HG03575 (cell line): ENCODE results near the gene MISP3.
A peak's percentile ranks its signal among the peaks of the same experiment; 100 is the strongest.

Source experiments
- ATAC-seq: cut with Tn5 transposase; IDR thresholded peaks from one replicate; pipeline ENCODE4 v1.9.1; 2021; ENCODE audit not compliant: unreplicated experiment, insufficient number of reproducible peaks, low FRiP score; ENCODE audit errors: extremely low read depth

The MISP3 gene

GRCh38 chr19:14073261-14073924 lies 807 bp downstream of the MISP3 start:
- no peak for ATAC-seq

DNA sequence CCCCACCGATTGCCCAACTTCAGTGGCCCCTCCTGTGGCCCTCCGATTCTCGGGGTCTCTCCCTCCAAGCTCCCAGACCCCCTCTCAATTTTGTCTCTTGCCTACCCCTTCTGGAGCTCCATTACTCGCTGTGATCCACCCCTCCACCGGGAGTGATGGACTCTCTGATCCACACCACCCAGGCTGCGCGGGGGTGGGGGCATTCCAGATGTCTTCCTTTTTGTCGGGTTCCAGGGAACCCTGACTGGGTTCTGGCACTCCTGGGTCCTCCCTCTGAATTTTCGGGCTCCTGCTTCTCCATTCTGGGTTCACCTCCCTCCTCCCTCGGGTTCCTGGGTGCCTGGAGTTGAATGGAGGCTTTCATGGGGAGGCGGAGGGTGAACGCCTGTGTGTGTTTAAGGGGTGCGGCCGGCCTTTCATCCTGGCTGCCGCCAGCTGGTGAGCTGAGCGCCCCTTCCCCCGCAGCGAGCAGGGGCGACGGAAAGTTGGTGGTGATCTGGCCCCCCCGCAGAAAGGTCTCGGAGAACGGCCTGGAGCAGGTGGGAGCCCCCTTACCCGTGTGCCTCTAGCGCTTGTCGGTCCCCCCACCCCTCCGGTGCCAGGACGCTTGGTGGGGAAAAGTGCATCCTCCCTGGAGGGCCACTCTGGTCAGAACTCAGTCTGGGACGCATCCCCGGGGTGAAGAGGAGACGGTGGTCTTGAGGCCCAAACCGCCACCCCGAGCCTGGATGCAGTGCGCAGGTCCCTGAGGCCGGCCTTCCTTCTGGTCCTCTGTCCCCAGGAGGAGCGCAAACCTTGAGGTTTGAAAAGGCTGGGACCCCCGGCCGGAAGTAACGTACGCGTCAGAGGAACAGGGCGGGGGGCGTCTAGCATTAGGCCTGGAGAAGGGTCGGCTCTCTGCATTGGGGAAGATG lies 1.6 kb downstream of the MISP3 start:
- ATAC-seq, result no peak

DNA sequence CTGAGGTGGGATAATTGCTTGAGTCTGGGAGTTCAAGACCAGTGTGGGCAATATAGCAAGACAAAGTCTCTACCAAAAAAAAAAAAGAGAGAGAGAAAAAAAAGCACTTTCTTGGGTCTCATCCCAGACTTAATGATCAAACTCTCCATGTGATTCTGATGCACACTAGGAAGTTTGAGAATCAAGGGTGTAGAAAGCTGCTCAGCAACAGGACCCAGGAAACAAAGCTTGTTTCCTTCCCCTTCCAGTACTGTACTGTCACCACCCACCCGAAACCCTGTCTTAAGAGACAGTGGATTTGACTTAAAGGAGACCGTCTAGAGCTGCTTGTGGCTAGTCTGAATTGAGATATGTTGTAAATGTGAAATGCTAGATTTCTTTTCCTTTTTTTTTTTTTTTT lies 5.8 kb downstream of the MISP3 start:
- no peak for ATAC-seq

- peak; percentile 63 for ATAC-seq
These were observed 8.6 kb downstream of the MISP3 start for GRCh38 chr19:14080887-14081796.

- no peak for ATAC-seq
These were observed 9.4 kb downstream of the MISP3 start for GRCh38 chr19:14081797-14082674.

DNA sequence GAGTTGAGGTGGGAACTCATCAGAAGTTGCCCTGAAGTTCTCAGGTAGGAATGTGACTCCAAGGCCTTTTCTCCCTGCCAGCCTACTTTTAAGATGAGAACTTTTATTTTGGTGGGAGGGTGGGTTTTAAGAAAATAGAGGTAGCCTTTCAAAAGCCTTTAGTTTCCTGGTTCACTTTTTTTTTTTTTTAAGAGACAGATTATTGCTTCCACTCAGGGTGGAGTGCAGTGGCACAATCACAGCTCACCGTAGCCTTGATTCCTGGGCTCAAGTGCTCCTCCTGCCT lies 10.0 kb downstream of the MISP3 start:
- ATAC-seq, result no peak

- no peak for ATAC-seq
These were observed 12.9 kb downstream of the MISP3 start, which contains the start of gene C19orf67 for GRCh38 chr19:14085309-14085995. Gene C19orf67, minus strand, starts transcription at chr19:14085783. Its CDS starts 156 bp downstream, at chr19:14085627.

GRCh38 chr19:14086098-14086497 lies 13.5 kb downstream of the MISP3 start:
- ATAC-seq, result no peak

- ATAC-seq, result no peak
These were observed 16.2 kb downstream of the MISP3 start for GRCh38 chr19:14088634-14089411.

DNA sequence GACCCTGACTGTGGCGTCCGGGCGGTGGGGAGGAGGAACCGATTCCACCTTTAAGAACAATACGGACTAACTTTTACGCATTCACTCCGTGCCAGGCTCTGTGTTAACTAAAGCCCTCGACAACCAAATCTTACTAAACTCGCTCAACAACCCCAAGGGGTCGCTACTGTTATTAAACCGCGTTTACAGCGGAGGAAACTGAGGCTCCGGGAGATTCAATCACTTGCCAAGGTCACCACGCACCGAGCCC lies 16.8 kb downstream of the MISP3 start:
- ATAC-seq, result no peak

DNA sequence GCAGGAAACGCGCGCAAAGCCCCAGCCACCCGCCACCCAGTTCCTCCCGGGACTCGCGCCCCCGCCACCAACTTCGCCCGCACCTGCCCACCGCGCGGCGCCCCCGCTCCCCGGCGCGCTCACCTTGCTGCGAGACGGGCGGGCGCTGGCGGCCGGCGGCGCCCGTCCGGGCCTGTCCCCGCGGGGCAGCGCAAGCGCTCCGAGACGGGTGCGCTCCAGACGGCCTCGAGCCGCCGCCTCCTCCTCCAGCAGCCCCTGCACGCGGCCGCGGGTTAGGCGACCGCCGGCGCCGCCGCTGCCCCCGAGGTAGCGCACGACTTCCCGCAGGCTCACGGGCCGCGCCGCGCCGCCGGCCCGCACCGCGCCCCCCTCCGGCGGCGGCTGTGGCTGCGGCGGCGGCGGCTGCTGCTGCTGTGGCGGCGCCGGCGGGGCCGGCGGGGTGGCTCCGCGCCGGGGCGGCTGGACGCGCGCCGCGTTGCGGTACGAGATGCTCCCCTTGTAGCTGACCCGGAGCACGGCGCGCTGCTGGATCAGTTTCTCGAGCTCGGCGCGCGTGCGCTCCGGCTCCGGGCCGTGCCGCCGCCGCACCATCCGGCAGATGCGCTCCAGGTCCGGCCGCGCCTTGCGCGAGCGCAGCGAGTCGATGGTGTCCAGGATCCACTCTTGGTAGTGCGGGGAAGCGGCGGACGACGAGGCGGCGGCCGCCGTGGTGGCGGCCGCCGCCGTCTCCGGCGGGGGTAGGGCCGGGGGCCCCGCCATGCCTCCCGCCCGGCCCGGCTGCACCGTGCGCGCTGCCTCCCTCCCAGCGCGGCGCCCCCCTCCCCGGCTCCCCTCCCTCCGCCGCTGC lies 17.3 kb downstream of the MISP3 start:
- no peak for ATAC-seq

DNA sequence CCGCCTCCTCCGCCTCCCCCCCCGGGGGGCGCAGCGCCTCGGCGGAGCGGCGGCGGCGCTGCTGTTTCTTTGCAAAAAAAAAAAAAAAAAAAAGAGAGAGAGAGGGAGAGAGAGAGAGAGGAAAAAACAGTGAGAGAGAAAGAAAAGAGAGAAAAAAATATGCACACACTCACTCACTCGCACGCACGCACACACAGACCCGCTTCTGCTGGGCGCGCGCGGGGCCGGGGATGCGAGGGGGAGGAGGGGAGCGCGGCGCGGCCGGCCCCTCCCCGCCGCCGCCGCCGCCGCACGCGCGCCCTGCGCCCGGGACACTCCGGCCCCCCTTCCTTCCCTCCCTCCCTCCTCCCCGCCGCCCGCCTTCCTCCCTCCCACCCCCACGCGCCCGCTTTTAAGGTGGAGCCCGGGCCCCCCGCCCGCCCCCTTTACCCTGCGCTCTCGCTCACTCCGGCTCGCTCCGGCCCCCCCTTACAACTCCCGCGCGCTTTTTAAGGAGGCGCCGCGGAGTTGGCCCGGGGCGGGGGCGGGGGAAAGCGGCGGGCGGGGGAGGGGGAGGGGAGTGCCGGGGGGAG lies 18.0 kb downstream of the MISP3 start, which contains the start of gene SAMD1:
TSS of gene SAMD1 (minus strand) at position 243 of the 572 bp plus-strand sequence.
- no peak for ATAC-seq

- ATAC-seq, result no peak
These were observed 18.7 kb downstream of the MISP3 start for GRCh38 chr19:14091081-14091812.

DNA sequence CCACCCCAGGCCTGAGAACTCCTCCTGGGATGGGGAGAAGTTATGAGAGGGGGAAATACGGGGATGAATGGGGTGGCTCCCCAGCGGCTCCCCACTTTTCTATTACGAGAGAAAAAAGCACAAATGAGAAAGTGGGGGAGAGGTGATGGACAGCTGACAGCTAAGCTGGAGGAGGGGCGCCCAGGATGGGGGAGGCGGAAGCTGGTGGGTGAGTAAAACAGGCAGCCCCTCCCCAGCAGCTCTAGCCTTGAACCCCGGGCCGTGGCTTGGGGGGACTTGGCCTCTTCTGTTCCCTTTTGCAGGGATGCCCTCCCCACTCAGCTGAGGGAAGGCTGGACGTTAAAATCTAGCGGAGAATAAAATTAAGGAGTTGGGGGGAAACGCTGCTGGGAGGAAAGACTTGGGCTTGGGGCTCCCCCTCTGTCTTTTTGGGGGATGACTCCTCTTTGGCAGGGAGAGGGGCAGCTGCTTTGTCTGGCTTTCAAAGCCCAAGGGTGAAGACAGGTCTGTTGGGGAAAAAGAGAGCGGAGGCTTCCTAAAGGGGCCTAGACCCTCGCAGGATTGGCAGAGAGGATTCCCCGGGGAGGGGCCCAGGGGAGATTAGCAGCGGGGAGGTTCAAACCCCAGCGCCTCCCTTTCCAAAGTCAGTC lies 19.4 kb downstream of the MISP3 start:
- ATAC-seq, result no peak

DNA sequence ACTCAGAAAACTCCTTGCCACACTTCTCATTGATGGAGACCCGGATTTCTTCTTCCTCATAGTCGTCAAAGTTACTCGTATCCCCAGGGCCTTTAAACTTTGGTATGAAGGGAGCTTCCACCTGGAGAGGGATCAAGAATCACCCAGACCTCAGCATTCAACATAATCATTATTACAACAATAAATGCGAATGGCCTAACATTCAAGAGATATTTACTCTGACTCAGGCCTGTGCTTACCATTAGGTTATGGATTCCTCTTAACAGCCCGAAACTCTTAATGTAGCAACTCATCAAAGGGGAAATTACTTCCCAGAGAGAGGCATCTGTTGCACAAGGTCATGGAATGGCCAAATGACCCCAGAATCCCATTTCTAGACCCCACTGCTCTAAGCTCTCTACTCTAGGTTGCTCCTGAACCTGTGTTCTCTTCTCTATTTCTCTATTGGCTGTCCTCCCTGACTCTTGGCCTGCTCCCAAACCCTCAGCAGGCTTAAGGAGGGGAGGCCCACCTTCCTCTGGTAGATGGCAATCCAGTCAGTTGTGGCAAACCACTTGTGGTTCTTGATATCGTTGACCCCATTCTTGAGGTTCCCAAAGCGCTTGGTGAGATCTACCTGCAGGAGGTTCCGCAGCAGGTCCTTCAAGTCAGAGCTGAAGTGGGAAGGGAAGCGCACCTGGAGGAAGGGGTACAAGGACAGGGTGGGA lies 20.7 kb downstream of the MISP3 start:
- ATAC-seq, result no peak
